Mesodermal cell (in vitro differentiated cells): ENCODE measurements around the gene SLC50A1.
A peak's percentile ranks its signal among the peaks of the same experiment; 100 is the strongest.
"Not testable (repeated sequence)": the region's sequence is repeated elsewhere in the genome, so short reads cannot be mapped to it uniquely, and the experiment has no call there.

Experiments
- H3K27ac ChIP-seq: 2 replicates; pipeline ENCODE4 v1.7.0; 2013; ENCODE audit warnings: mild to moderate bottlenecking, low read depth, low read length, moderate library complexity; ENCODE audit not compliant: severe bottlenecking
- H3K36me3 ChIP-seq: 2 replicates; pipeline ENCODE4 v1.7.1; 2013; ENCODE audit warnings: mild to moderate bottlenecking, low read length, moderate library complexity; ENCODE audit not compliant: control insufficient read depth, insufficient read depth
- H3K4me1 ChIP-seq: one replicate; pipeline ENCODE4 v1.7.1; 2013; ENCODE audit warnings: mild to moderate bottlenecking, low read length; ENCODE audit not compliant: insufficient read depth, control insufficient read depth, poor library complexity, severe bottlenecking
- H3K4me3 ChIP-seq: 2 replicates; pipeline ENCODE4 v1.7.0; 2013; ENCODE audit warnings: low read length, control low read depth, mild to moderate bottlenecking; ENCODE audit not compliant: insufficient read depth, poor library complexity, severe bottlenecking; ENCODE audit errors: extremely low read depth
- H3K9me3 ChIP-seq: 2 replicates; pipeline ENCODE4 v1.7.1; 2013; ENCODE audit warnings: mild to moderate bottlenecking, low read length, moderate library complexity; ENCODE audit not compliant: control insufficient read depth
- WGBS, 2 experiments: methylation state at CpG; one replicate each; pipeline ENCODE4 v1.1.5; 2013; ENCODE audit warnings: missing lambda C conversion rate in 2 of 2; ENCODE audit not compliant: insufficient coverage in 2 of 2; 5-methylcytosine and 5-hydroxymethylcytosine counted together

Gene SLC50A1

DNA sequence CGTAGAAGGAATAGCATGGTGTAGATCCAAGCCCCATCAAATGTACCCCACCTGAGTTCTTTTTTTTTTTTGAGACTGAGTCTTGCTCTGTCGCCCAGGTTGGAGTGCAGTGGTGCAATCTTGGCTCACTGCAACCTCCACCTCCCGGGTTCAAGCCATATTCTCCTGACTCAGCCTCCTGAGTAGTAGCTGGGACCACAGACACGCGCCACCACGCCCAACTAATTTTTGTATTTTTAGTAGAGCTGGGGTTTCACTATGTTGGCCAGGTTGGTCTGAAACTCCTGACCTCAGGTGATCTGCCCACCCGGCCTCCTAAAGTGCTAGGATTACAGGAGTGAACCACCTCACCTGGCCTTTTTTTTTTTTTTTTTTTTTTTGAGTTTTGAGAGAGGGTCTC is 17.6 kb upstream of the SLC50A1 start:
- H3K4me1 ChIP-seq = not testable (repeated sequence)
- 93 to 94% methylated on average over 2 to 4 of the region's 7 CpGs for WGBS, 2 experiments

DNA sequence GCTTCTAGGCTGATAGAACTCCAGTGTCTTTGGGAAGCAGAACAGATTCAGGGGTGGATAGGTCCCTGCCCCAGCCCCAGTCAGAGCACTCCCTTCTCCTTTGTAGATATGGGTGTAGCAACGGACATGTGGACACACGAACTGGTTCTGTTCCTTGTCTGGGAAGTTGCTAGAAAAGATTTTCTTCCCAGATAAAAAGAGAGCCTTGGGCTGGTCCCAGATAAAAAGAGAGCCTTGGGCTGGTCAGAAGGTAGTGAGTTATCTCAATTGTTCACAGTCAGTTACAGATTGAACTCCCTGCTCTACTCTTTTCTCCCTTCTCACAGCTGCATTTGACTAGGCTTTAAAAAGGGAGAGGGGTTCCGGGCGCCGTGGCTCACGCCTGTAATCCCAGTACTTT is 15.4 kb upstream of the SLC50A1 start:
- WGBS, 2 experiments = 72 to 93% methylated on average over 2 to 3 of the region's 6 CpGs
- Histone ChIP-seq H3K4me3 (no peak overlapping the region), H3K36me3 (no peaks in the 10 kb centered on the region), H3K4me1 (peaks cover 9% of the 10 kb centered on the region), H3K9me3 (no peaks in the 10 kb centered on the region), H3K27ac (no peak overlapping the region)

More for the DNA sequence above, 17.6 kb upstream of the SLC50A1 start:
- not testable (repeated sequence) for H3K4me3 ChIP-seq, H3K36me3 ChIP-seq, H3K27ac ChIP-seq, H3K9me3 ChIP-seq

DNA sequence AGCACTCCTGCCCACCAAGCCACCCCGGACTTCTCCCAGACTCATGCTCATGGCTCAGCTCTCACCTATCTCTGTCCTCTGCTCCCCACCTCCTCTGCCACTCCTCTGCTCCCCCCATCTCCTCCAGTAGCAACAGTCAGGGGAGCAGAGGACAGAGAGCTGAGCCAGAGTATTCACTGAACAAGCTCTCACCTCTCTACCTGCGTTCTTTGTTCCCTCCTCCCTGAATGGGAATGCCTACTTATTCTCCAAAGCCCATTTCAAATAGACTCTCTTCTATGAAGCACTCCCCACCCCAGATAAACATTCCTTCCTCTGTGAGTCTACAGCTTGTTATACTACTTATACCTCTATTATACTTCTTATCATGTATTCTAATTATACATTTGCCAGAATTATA is 14.4 kb upstream of the SLC50A1 start:
- Histone ChIP-seq H3K36me3 (no peaks in the 10 kb centered on the region), H3K9me3 (no peaks in the 10 kb centered on the region), H3K4me1 (peaks cover 18% of the 10 kb centered on the region), H3K4me3 (no peak overlapping the region), H3K27ac (no peak overlapping the region)
- 79 to 91% methylated on average over 1 to 2 of the region's 2 CpGs for WGBS, 2 experiments

GRCh38 chr1:155122308-155122707 is 13.3 kb upstream of the SLC50A1 start:
- Histone ChIP-seq H3K36me3 (no peaks in the 10 kb centered on the region), H3K9me3 (no peaks in the 10 kb centered on the region), H3K4me1 (peaks cover 27% of the 10 kb centered on the region), H3K27ac (no peak overlapping the region), H3K4me3 (no peak overlapping the region)
- 100% methylated on average over 1 of the region's 2 CpGs; no CpG with 5 or more reads in 1 of the 2 experiments for WGBS, 2 experiments

GRCh38 chr1:155123801-155124200 is 11.9 kb upstream of the SLC50A1 start:
- Histone ChIP-seq H3K4me1 (peaks cover 34% of the 10 kb centered on the region), H3K4me3 (no peak overlapping the region), H3K36me3 (no peaks in the 10 kb centered on the region), H3K9me3 (no peaks in the 10 kb centered on the region), H3K27ac (no peak overlapping the region)
- WGBS, 2 experiments = 67 to 85% methylated on average over 1 to 3 of the region's 4 CpGs

DNA sequence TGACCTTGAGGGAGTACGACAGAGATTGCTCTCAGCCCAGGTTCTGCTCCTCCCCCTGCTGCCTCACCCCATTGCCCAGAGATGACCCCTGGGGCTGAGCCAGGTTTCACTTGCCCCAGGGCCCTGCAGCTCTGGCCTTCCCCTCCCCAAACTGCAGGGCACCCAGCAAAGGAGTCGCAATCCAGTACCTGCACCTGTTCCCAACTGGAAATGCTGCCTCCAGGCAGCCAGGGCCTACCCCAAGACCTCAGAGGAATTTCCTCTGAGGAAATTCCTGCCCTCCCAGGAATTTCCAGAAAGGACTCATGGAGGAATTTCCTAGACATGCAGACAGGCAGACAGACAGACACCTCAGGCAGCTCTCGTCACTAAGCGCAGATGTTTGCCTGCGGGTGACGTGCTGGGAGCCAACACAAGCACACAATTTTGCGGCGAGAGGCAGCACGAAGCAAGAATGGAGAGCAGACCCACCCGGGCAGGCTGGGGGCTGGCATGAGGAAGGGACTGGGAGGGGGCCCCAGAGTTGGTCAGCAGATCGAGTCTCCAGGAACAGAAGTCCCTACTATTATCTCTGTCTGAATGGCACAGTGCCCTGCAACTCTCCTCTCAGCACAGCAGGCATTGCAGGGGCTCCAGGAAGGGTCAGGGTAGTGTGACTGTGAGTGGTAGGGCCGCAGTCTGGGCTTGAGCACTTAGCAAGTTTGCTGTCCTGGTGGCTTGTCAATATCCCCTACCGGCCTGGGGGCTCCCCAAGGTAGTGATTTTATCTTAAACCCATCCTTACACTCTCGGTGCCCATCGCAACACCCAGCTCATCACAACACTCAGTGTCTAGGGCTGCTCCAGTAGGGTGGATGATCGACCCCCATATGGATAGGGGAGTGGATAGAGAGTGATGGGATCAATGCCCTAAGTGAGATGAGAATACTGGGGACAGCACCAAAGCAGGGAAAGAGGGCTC is 10.9 kb upstream of the SLC50A1 start:
- H3K9me3 ChIP-seq = no peaks in the 10 kb centered on the region
- no peak overlapping the region for H3K27ac ChIP-seq
- WGBS, 2 experiments = 48 to 49% methylated on average over 8 to 10 of the region's 16 CpGs
- H3K4me1 ChIP-seq = peaks cover 44% of the 10 kb centered on the region
- H3K4me3 ChIP-seq = no peak overlapping the region
- H3K36me3 ChIP-seq = peaks cover 1% of the 10 kb centered on the region

DNA sequence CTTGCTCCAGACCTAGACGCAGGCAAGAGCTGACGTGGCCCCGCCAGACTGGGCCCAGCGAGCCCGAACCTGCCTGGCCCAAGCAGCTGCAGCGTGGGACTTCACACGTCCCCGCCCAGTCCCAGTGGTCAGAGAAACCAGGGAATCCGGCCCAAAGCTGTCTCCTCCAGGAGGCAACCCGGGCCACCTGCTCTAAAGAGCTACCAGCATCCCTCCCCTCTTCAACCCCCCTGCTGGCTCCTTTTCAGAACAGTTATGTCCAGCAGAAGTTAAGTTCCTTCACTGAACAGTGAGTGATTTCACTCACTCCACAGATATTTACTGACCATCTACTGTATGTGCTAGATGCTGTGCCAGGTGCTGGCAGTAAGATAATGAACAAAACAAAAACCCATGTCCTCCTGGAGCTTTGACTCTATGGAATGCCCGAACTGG is 10.1 kb upstream of the SLC50A1 start:
- WGBS, 2 experiments = 37 to 38% methylated on average over 10 to 11 of the region's 11 CpGs
- Histone ChIP-seq H3K27ac (no peak overlapping the region), H3K4me1 (peaks cover 51% of the 10 kb centered on the region), H3K9me3 (no peaks in the 10 kb centered on the region), H3K36me3 (peaks cover 2% of the 10 kb centered on the region), H3K4me3 (no peak overlapping the region)

DNA sequence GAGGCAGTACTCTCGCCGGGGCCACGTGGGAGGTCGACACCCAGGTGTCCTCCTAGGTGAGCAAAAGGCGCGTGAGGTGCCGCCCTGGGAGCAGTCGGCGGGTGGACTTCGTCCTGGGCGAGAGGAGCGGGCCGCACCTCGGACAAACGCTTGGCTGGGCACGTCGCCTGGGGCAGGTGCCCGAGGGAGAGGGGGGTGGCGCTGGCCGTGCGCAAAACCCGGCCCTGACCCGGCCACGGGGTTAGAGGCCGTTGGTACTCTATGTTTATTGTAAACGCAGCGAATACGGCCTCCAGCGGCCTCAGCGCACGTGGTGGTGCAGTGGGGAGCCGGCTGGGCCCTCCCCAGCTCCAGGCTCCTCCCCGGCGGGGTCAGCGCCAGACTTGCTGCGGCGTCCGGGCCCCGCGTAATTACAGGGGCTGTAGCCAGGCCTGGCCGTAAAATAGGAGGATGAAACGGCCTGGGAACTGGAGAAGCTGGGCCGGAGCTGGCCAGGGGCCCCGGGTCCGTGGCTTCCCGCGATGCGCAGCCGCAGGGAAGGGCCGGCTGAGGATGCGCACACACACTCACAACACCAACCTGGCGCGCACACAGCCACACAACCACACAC is 9.6 kb upstream of the SLC50A1 start:
- peak overlapping the region; percentile 58 for H3K4me3 ChIP-seq
- no peaks in the 10 kb centered on the region for H3K9me3 ChIP-seq
- H3K36me3 ChIP-seq = peaks cover 6% of the 10 kb centered on the region
- H3K4me1 ChIP-seq = peaks cover 54% of the 10 kb centered on the region
- 4% methylated on average over 36 to 52 of the region's 53 CpGs for WGBS, 2 experiments
- peak overlapping the region; percentile 36 for H3K27ac ChIP-seq

DNA sequence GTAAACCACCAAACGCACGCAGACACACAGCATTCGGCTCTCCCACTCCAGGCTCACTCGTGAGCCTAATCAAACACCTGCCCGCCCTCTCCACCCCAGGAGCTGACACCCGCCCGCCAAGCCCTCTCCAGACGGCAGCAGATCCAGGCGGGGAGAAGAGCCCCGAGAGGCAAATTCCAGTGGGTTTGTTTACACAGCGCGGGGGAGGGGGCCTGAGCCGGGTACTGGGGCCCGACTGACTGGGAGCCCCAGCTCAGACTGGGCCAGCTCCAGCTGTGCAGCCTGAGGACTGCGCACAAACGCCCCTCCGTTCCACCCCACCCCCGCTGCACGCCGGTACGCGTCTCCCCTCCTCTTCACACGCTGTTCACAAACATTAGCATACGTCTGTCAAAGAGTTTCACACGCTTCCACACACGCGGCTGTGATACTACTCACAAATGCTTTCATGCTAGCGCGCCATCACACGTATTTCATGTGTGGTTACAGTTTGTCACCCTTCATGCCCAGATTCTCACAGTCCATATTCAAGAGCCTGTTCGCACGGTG is 9.0 kb upstream of the SLC50A1 start:
- peaks cover 12% of the 10 kb centered on the region for H3K36me3 ChIP-seq
- no peaks in the 10 kb centered on the region for H3K9me3 ChIP-seq
- 0% methylated on average over 26 to 28 of the region's 32 CpGs for WGBS, 2 experiments
- H3K4me1 ChIP-seq = peaks cover 54% of the 10 kb centered on the region
- peak overlapping the region; percentile 58 for H3K4me3 ChIP-seq
- H3K27ac ChIP-seq = peak overlapping the region; percentile 36

- peaks cover 18% of the 10 kb centered on the region for H3K36me3 ChIP-seq
- H3K9me3 ChIP-seq = no peaks in the 10 kb centered on the region
- H3K4me3 ChIP-seq = peak within 1 kb of the TSS; percentile 58
- 0 to 1% methylated on average over 40 to 50 of the region's 76 CpGs for WGBS, 2 experiments
- H3K4me1 ChIP-seq = peaks cover 54% of the 10 kb centered on the region
- peak within 1 kb of the TSS; percentile 36 for H3K27ac ChIP-seq
These were observed 8.3 kb upstream of the SLC50A1 start, which contains the start of gene EFNA1 for GRCh38 chr1:155127105-155127966. TSS of gene EFNA1 (plus strand) at chr1:155127876. CDS start at chr1:155127978, 102 bp downstream.
